B cell (primary cell): ENCODE results near the gene TOPBP1.

ENCODE experiments used
- CTCF ChIP-seq: fragments of 200-600 bp; IDR thresholded peaks from one replicate; pipeline ENCODE4 v1.8.0; 2022; ENCODE audit warnings: antibody characterized with exemption, mild to moderate bottlenecking
- EZH2 ChIP-seq: IDR thresholded peaks from 2 replicates; pipeline ENCODE4 v1.6.1; 2012; ENCODE audit warnings: borderline replicate concordance, low read depth, mild to moderate bottlenecking, moderate library complexity, low read length; ENCODE audit not compliant: insufficient read depth, poor library complexity, severe bottlenecking

GRCh38 chr3:133610031-133610430, 51.7 kb downstream of the TOPBP1 start:
- no peak for TF ChIP-seq EZH2
- TF ChIP-seq CTCF = no peak
